HG02571 (cell line): ENCODE measurements around the gene ITGA4.

Experiments
- ATAC-seq: cut with Tn5 transposase; IDR thresholded peaks from one replicate; pipeline ENCODE4 v1.9.1; 2021; ENCODE audit warnings: mild to moderate bottlenecking, moderate library complexity; ENCODE audit not compliant: unreplicated experiment

Gene ITGA4

GRCh38 chr2:181499231-181499630 lies 42.0 kb downstream of the ITGA4 start:
- no peak for ATAC-seq

GRCh38 chr2:181500201-181500600 lies 43.0 kb downstream of the ITGA4 start:
- no peak for ATAC-seq

- ATAC-seq = no peak
Measured at GRCh38 chr2:181515719-181516118, 58.5 kb downstream of the ITGA4 start.

- no peak for ATAC-seq
Measured at GRCh38 chr2:181516992-181517391, 59.8 kb downstream of the ITGA4 start.

GRCh38 chr2:181517685-181518301 lies 60.6 kb downstream of the ITGA4 start:
- no peak for ATAC-seq

GRCh38 chr2:181520253-181520652 lies 63.1 kb downstream of the ITGA4 start:
- no peak for ATAC-seq

GRCh38 chr2:181523756-181524155 lies 66.6 kb downstream of the ITGA4 start:
- ATAC-seq = no peak

GRCh38 chr2:181526014-181526413 lies 68.8 kb downstream of the ITGA4 start:
- ATAC-seq = no peak

GRCh38 chr2:181527058-181527457 lies 69.9 kb downstream of the ITGA4 start:
- no peak for ATAC-seq

- no peak for ATAC-seq
Measured at GRCh38 chr2:181528441-181528840, 71.3 kb downstream of the ITGA4 start.

GRCh38 chr2:181536730-181537129 lies 79.5 kb downstream of the ITGA4 start:
- ATAC-seq = no peak

GRCh38 chr2:181540421-181540820 lies 83.2 kb downstream of the ITGA4 start:
- no peak for ATAC-seq

GRCh38 chr2:181542170-181542569 lies 85.0 kb downstream of the ITGA4 start:
- ATAC-seq = no peak

GRCh38 chr2:181546086-181546485 lies 88.9 kb downstream of the ITGA4 start:
- no peak for ATAC-seq

- no peak for ATAC-seq
Measured at GRCh38 chr2:181552808-181553207, 95.6 kb downstream of the ITGA4 start.

- no peak for ATAC-seq
Measured at GRCh38 chr2:181553244-181553643, 96.1 kb downstream of the ITGA4 start.

GRCh38 chr2:181554061-181554830 lies 97.1 kb downstream of the ITGA4 start:
- ATAC-seq = no peak

GRCh38 chr2:181558371-181558770 lies 101.2 kb downstream of the ITGA4 start:
- ATAC-seq = no peak

GRCh38 chr2:181563101-181563692 lies 106.0 kb downstream of the ITGA4 start:
- ATAC-seq = no peak

- no peak for ATAC-seq
Measured at GRCh38 chr2:181566334-181567032, 109.3 kb downstream of the ITGA4 start.

- no peak for ATAC-seq
Measured at GRCh38 chr2:181570059-181570458, 112.9 kb downstream of the ITGA4 start.
